EL (cell line): ENCODE results near the gene NTN4.
"Not testable (repeated sequence)": the region's sequence is repeated elsewhere in the genome, so short reads cannot be mapped to it uniquely, and the experiment has no call there.

Source experiments
- DNase-seq: peaks from one replicate; pipeline ENCODE4 v3.0.0-alpha.2; 2016

NTN4 gene

GRCh38 chr12:95621725-95622124 is 168.8 kb downstream of the NTN4 start:
- DNase-seq = no peak

DNA sequence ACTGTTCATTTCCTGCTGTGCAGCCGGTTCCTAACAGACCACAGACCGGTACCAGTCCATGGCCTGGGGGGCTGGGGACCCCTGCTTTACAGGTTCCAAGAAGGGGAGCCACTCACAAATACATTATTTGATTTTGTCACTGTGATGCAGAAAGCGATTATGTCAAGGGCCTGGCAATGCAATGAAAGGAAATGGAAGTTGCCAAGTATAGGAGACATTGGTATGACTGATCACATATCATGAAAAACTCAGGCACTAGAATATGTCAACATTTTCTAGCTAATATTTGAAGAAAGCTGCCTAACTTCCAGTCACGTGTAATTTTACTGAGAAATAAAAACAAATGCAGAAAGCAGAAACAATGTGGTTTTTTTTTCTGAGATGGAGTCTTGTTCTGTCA is 170.4 kb downstream of the NTN4 start:
- no peak for DNase-seq

DNA sequence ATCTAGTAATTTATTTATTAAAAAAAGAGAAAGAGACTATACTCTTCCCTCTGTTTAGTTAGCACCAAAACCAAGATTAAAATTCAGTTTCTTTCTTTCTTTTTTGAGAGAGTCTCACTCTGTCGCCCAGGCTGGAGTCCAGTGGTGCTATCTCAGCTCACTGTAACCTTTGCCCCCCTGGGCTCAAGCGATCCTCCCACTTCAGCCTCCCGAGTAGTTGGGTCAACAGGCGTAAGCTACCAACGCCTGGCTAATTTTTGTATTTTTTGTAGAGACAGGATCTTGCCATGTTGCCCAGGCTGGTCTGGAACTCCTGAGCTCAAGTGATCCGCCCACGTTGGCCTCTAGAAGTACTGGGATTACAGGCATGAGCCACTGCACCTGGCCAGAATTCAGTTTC is 174.1 kb downstream of the NTN4 start:
- not testable (repeated sequence) for DNase-seq

DNA sequence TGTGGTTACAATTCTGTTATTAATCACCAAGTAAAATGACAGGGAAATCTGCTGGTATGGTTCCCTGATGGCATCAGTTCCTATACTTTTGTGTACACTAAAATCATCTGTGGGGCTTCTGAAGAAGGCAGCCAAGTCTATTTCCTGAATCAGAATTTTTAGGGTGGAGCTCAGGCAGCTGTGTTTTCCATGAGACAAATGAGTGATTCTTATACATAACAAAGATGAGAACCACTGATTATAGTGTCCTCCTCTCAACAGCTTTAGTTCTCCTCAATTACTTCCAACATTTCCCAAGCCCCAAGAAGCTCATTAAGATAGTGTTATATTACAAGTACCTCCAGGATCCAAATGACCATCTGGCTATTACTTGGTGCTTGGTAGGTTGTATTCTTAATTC is 174.8 kb downstream of the NTN4 start:
- no peak for DNase-seq

- no peak for DNase-seq
Measured at GRCh38 chr12:95614390-95614982, 176.1 kb downstream of the NTN4 start.

DNA sequence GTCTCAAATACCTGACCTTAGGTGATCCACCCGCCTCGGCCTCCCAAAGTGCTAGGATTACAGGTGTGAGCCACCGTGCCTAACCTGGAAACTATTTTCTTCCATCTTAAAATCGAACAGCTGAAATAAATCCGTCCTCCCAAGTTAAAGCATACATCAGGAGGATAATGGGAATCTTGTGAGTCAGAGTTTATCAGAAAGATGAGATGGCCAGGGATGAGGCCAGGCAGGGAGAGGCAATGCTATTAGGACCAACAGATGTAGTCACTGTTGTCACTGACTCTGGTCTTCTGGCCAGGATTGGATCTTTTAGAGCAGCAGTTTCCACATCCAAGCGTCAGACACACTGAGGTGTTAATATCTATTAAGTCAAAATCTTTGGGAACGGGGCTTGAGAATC is 177.5 kb downstream of the NTN4 start:
- no peak for DNase-seq

- no peak for DNase-seq
Measured at GRCh38 chr12:95611676-95612309, 178.8 kb downstream of the NTN4 start.

DNA sequence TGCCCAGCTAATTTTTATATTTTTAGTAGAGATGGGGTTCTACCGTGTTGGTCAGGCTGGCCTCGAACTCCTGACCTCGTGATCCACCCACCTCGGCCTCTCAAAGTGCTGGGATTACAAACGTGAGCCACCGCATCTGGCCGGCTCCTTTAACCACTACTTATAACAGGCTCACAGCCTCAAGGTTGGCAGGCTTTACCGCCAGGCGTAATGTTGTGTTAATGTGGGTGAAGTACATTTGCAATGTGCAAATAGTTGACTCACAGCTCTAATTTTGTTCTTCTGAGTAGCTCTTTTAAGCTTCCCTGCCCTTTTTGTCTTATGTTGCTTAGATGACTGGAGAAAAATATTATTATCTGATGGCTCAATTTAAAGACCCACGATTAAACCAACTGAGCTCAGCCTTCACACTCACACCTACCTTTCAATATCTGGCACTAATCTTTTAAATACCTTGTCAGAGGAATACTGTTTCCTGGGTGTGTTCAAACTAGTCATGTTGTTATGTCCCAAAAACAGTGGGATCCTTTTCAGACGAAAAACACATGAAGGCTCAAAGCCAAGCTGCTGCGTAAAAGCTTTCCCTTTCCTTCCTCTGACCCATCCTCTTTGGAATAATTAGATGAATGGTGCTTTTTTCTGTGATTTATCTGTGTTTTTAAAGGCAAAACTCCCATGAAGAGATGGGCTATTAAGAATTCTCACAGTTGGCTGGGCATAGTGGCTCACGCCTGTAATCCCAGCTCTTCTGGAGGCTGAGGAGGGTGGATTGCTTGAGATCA is 182.1 kb downstream of the NTN4 start:
- peak; percentile 67 for DNase-seq
